ENCODE results near the gene ARHGEF19.

The ARHGEF19 gene

GRCh38 chr1:16213013-16213412 is 561 bp upstream of the ARHGEF19 start:
- no peak overlapping the region for H3K4me3 ChIP-seq (ENCODE audit: low read depth, low read length)
- no peak for DNase-seq (ENCODE audit: low read depth)
- no peak for TF ChIP-seq MYC (IDR thresholded peaks at IDR 0.05; ENCODE audit: low read depth, low read length)
- TF ChIP-seq, protein P1, sequence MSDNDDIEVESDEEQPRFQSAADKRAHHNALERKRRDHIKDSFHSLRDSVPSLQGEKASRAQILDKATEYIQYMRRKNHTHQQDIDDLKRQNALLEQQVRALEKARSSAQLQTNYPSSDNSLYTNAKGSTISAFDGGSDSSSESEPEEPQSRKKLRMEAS (IDR thresholded peaks at IDR 0.05; ENCODE audit: low read depth, low read length) = no peak
- TF ChIP-seq POLR2A (IDR thresholded peaks at IDR 0.05; ENCODE audit: extremely low read depth, insufficient read length) = no peak
- no peak for TF ChIP-seq CTCF (IDR thresholded peaks at IDR 0.05; ENCODE audit: low read depth, low read length)

DNA sequence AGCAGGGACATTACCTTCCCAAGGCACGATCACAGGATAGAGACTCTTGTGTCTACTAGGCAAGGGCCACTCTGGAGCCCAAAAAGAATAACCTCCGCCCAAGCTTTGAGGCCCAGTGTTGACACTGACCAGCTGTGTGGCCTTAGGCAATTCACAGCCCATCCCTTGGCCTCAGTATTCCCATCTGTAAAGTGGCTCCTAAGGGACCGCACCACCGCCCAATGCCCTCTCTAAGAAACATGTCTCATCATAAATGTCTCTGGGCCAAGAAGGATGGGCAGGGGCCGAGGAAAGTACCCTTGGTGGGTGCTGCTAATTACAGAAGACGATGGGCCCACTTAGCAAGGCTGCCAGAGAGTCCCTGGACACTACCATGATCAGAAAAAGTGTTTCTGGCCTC is 628 bp downstream of the ARHGEF19 start:
- no peak for DNase-seq (ENCODE audit: low read depth)
- TF ChIP-seq, protein P1 (IDR thresholded peaks at IDR 0.05; ENCODE audit: low read depth, low read length) = no peak
- no peak for TF ChIP-seq CTCF (IDR thresholded peaks at IDR 0.05; ENCODE audit: low read depth, low read length)
- TF ChIP-seq POLR2A (IDR thresholded peaks at IDR 0.05; ENCODE audit: extremely low read depth, insufficient read length) = no peak
- no peak for TF ChIP-seq MYC (IDR thresholded peaks at IDR 0.05; ENCODE audit: low read depth, low read length)
- no peak overlapping the region for H3K4me3 ChIP-seq (ENCODE audit: low read depth, low read length)

DNA sequence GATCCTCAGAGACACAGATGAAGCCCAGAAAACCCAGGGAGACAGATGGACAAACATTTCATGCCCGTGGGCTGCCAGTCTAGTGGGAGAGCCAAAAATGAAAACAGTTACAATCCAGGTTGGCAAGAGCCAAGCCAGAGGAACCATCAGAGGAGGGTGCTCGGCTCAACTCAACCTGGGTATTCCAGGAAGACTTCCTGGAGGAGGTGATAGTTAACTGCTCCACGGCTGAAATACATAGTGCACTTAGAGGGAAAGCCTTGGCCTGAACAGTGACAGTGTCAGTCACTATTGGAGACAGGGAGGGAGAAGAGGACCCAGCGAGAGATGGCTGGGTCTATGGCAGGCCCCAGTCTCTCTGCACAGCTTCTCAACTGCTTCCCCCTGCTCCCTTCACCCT is 1.9 kb downstream of the ARHGEF19 start:
- no peak for DNase-seq (ENCODE audit: low read depth)
- H3K4me3 ChIP-seq (ENCODE audit: low read depth, low read length) = no peak overlapping the region
- TF ChIP-seq POLR2A (IDR thresholded peaks at IDR 0.05; ENCODE audit: extremely low read depth, insufficient read length) (no peak), CTCF (IDR thresholded peaks at IDR 0.05; ENCODE audit: low read depth, low read length) (no peak), MYC (IDR thresholded peaks at IDR 0.05; ENCODE audit: low read depth, low read length) (no peak)
- TF ChIP-seq, protein P1 (IDR thresholded peaks at IDR 0.05; ENCODE audit: low read depth, low read length) = no peak

DNA sequence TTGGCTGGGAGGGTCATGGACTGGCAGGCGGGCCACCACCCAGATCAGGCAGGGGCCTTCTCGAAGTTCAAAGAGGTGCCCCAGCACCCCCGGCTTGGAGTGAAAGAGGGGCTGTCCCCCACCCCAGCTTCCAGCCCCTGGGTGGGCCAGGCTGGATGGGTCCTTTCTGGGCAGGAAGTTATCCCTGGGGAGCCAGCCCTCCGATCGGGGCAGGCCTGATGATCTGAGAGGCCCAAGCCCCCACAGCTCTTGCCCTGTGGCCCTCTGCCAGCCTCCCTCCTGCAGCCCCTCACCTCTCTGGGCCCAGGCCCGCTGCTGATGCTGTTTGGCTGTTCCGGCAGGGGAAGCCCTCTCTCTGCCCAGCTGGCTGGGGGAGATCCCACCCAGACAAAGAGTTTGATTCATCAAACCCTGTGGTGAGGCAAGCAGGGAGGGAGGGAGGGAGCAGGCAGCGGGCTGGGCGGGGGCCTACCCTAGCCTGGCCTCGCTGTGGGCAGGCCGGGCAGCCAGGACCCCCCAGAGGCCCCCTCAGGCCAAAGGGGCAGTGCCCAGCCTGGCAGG is 2.5 kb downstream of the ARHGEF19 start:
- TF ChIP-seq CTCF (IDR thresholded peaks at IDR 0.05; ENCODE audit: low read depth, low read length) = no peak
- TF ChIP-seq MYC (IDR thresholded peaks at IDR 0.05; ENCODE audit: low read depth, low read length) = no peak
- no peak for TF ChIP-seq POLR2A (IDR thresholded peaks at IDR 0.05; ENCODE audit: extremely low read depth, insufficient read length)
- TF ChIP-seq, protein P1 (IDR thresholded peaks at IDR 0.05; ENCODE audit: low read depth, low read length) = no peak

GRCh38 chr1:16209132-16209846 is 3.2 kb downstream of the ARHGEF19 start:
- no peak for DNase-seq (ENCODE audit: low read depth)
- TF ChIP-seq MYC (IDR thresholded peaks at IDR 0.05; ENCODE audit: low read depth, low read length) (no peak), POLR2A (IDR thresholded peaks at IDR 0.05; ENCODE audit: extremely low read depth, insufficient read length) (no peak), CTCF (IDR thresholded peaks at IDR 0.05; ENCODE audit: low read depth, low read length) (no peak)
- TF ChIP-seq, protein P1 (IDR thresholded peaks at IDR 0.05; ENCODE audit: low read depth, low read length) = no peak
- no peak overlapping the region for H3K4me3 ChIP-seq (ENCODE audit: low read depth, low read length)

More for the DNA sequence above, 2.5 kb downstream of the ARHGEF19 start:
- DNase-seq (ENCODE audit: low read depth) = no peak
- H3K4me3 ChIP-seq (ENCODE audit: low read depth, low read length) = no peak overlapping the region
